ENCODE measurements around the gene SLC38A10. TPM values are rescaled to one million over a fixed set of nuclear protein-coding genes. Genes with fewer than 3 reads are reported as not detected.
A peak's percentile ranks its signal among the peaks of the same experiment; 100 is the strongest.

The SLC38A10 gene
- total RNA-seq, 1 donor from 2014 or later = 67.5 TPM

- intact Hi-C loops (cut with DNase I) = no loop called here
- TF ChIP-seq CTCF (IDR thresholded peaks at IDR 0.05) = no peak
- no peak for TF ChIP-seq POLR2AphosphoS5 (IDR thresholded peaks at IDR 0.05; ENCODE audit: insufficient read depth in 1 of 2, low read depth in 1 of 2)
- TF ChIP-seq POLR2A (IDR thresholded peaks at IDR 0.05) = no peak
- H3K36me3 ChIP-seq = peaks cover 0 to 61% of the 10 kb centered on the region in 2 donors
- H3K4me1 ChIP-seq = peaks cover 15% of the 10 kb centered on the region
- no peaks in the 10 kb centered on the region for H3K9me3 ChIP-seq
- DNase-seq (ENCODE audit: extremely low spot score in 2 of 2) = no peak
- H3K27me3 ChIP-seq = no peaks in the 10 kb centered on the region
- peak overlapping the region; percentile 16 for H3K27ac ChIP-seq
- peak overlapping the region; percentile 13 to 22 for H3K4me3 ChIP-seq
Observed at GRCh38 chr17:81277421-81277820, 17.7 kb downstream of the SLC38A10 start.

- Histone ChIP-seq H3K27me3 (no peaks in the 10 kb centered on the region), H3K9me3 (no peaks in the 10 kb centered on the region), H3K36me3 (peaks cover 0 to 61% of the 10 kb centered on the region in 2 donors), H3K4me3 (no peak overlapping the region), H3K27ac (peak overlapping the region; percentile 16), H3K4me1 (peaks cover 15% of the 10 kb centered on the region)
- intact Hi-C loops (cut with DNase I) = no loop called here
- TF ChIP-seq CTCF (IDR thresholded peaks at IDR 0.05) = no peak
- no peak for DNase-seq (ENCODE audit: extremely low spot score in 2 of 2)
Observed at GRCh38 chr17:81276781-81277180, 18.3 kb downstream of the SLC38A10 start.

GRCh38 chr17:81274471-81274855 is 20.6 kb downstream of the SLC38A10 start:
- Histone ChIP-seq H3K9me3 (no peaks in the 10 kb centered on the region), H3K4me1 (peaks cover 15% of the 10 kb centered on the region), H3K27me3 (no peaks in the 10 kb centered on the region), H3K27ac (no peak overlapping the region), H3K36me3 (peaks cover 0 to 64% of the 10 kb centered on the region in 2 donors), H3K4me3 (no peak overlapping the region)
- DNase-seq (ENCODE audit: extremely low spot score in 2 of 2) = no peak
- intact Hi-C loops (cut with DNase I) = no loop called here
- TF ChIP-seq CTCF (IDR thresholded peaks at IDR 0.05) (no peak), POLR2AphosphoS5 (IDR thresholded peaks at IDR 0.05; ENCODE audit: insufficient read depth in 1 of 2, low read depth in 1 of 2) (no peak), POLR2A (IDR thresholded peaks at IDR 0.05) (no peak)

GRCh38 chr17:81273698-81274470 is 21.2 kb downstream of the SLC38A10 start:
- no peak for DNase-seq (ENCODE audit: extremely low spot score in 2 of 2)
- no peak overlapping the region for H3K27ac ChIP-seq
- no peaks in the 10 kb centered on the region for H3K27me3 ChIP-seq
- TF ChIP-seq CTCF (IDR thresholded peaks at IDR 0.05) (no peak), POLR2A (IDR thresholded peaks at IDR 0.05) (no peak), POLR2AphosphoS5 (IDR thresholded peaks at IDR 0.05; ENCODE audit: insufficient read depth in 1 of 2, low read depth in 1 of 2) (no peak)
- intact Hi-C loops (cut with DNase I) = no loop called here
- peaks cover 15% of the 10 kb centered on the region for H3K4me1 ChIP-seq
- peaks cover 0 to 64% of the 10 kb centered on the region in 2 donors for H3K36me3 ChIP-seq
- H3K4me3 ChIP-seq = no peak overlapping the region
- H3K9me3 ChIP-seq = no peaks in the 10 kb centered on the region

- no peak overlapping the region for H3K4me3 ChIP-seq
- intact Hi-C loops (cut with DNase I) = no loop called here
- H3K27ac ChIP-seq = no peak overlapping the region
- peaks cover 9% of the 10 kb centered on the region for H3K4me1 ChIP-seq
- no peaks in the 10 kb centered on the region for H3K27me3 ChIP-seq
- H3K36me3 ChIP-seq = peaks cover 0 to 61% of the 10 kb centered on the region in 2 donors
- H3K9me3 ChIP-seq = no peaks in the 10 kb centered on the region
- DNase-seq (ENCODE audit: extremely low spot score in 2 of 2) = no peak
- TF ChIP-seq POLR2AphosphoS5 (IDR thresholded peaks at IDR 0.05; ENCODE audit: insufficient read depth in 1 of 2, low read depth in 1 of 2) (no peak), CTCF (IDR thresholded peaks at IDR 0.05) (no peak), POLR2A (IDR thresholded peaks at IDR 0.05) (no peak)
Observed at GRCh38 chr17:81272616-81273015, 22.5 kb downstream of the SLC38A10 start.
